H1 (cell line): ENCODE data around the gene PRUNE1. TPM values are rescaled to one million over a fixed set of nuclear protein-coding genes. Genes with fewer than 3 reads are reported as not detected.

Source experiments
- CREB1 ChIP-seq: IDR thresholded peaks from 2 replicates; pipeline ENCODE4 v1.6.1; 2012; ENCODE audit warnings: inconsistent platforms
- JUN ChIP-seq: IDR thresholded peaks from 2 replicates; pipeline ENCODE4 v1.6.1; 2011; ENCODE audit warnings: low read depth, mild to moderate bottlenecking, improper control_type of control experiment, low read length
- POLR2A ChIP-seq, 2 experiments: IDR thresholded peaks; 1 replicate in 1 of 2; 2 replicates in 1 of 2; pipeline ENCODE4 v1.6.1; 2011; ENCODE audit warnings: low read depth in 2 of 2, low read length in 2 of 2, mild to moderate bottlenecking in 2 of 2; ENCODE audit errors: control extremely low read depth in 1 of 2
- RNF2 ChIP-seq: fragments of 200-900, 300-1000 bp; sonication (generic); IDR thresholded peaks from 2 replicates; pipeline ENCODE4 v1.7.1; 2016; ENCODE audit warnings: borderline replicate concordance, low read depth, mild to moderate bottlenecking, antibody characterized with exemption, low read length; ENCODE audit not compliant: poor library complexity, severe bottlenecking; ENCODE audit errors: missing control alignments
- SIN3A ChIP-seq, 2 experiments: IDR thresholded peaks in 1 of 2; conservative IDR thresholded peaks in 1 of 2; 2 replicates each; pipeline ENCODE4 v1.6.1; 2011 to 2012; ENCODE audit warnings: low read length in 2 of 2, improper control_type of control experiment in 1 of 2, low read depth in 1 of 2, mild to moderate bottlenecking in 1 of 2
- SP1 ChIP-seq: IDR thresholded peaks from 2 replicates; pipeline ENCODE4 v1.6.1; 2011; ENCODE audit warnings: low read depth, low read length
- SRF ChIP-seq: IDR thresholded peaks from 2 replicates; pipeline ENCODE4 v1.6.1; 2011; ENCODE audit warnings: mild to moderate bottlenecking, low read depth, low read length, moderate library complexity
- SUZ12 ChIP-seq: fragments of 200-600 bp; sonication (generic); IDR thresholded peaks from 2 replicates; pipeline ENCODE4 v1.6.1; 2012; ENCODE audit warnings: mild to moderate bottlenecking, inconsistent platforms, low read length, moderate library complexity, mixed read lengths
- TCF12 ChIP-seq: IDR thresholded peaks from 2 replicates; pipeline ENCODE4 v1.6.1; 2011; ENCODE audit warnings: low read depth, mild to moderate bottlenecking, low read length
- polyA plus RNA-seq, 7 experiments: library from polyadenylated mRNA; depleted of rRNA in 3 of 7; stranded (reverse) in 5 of 7; unstranded in 2 of 7; fragments of >200 nt in 5 of 7; fragments of 200-250 nt in 2 of 7; gene quantifications; 1 replicate in 5 of 7; 2 replicates in 1 of 7; 4 replicates in 1 of 7; pipeline versions ENCODE4 v1.2.1 to v1.2.3, GENCODE V29; 2011 to 2013; ENCODE audit warnings: missing spikeins in 2 of 7, mixed read lengths in 2 of 7
- total RNA-seq: library from RNA; stranded (reverse); fragmentation: NEBNext Ultra II Directional; extraction: Animal tissue kit (Norgen Biotek cat#: 25700); gene quantifications from 2 replicates; pipeline ENCODE4 v1.2.1, GENCODE V29; 2021
- TF ChIP-seq, protein P1 (sequence below): fragments of 300-600 bp; sonication (generic); IDR thresholded peaks from 2 replicates; pipeline ENCODE4 v1.7.1; 2012; ENCODE audit warnings: low read length, moderate library complexity, mild to moderate bottlenecking, inconsistent platforms; ENCODE audit not compliant: insufficient replicate concordance

Gene PRUNE1
- total and polyA plus RNA-seq, 2 of the 8 experiments (the other 6 are each of a cell fraction or from before 2014, with no cell fraction given): 32.8 to 54.2 TPM

GRCh38 chr1:150973836-150974579, 34.2 kb upstream of the PRUNE1 start (continued):
- TF ChIP-seq RNF2: no peak
- TF ChIP-seq SIN3A (conservative IDR thresholded peaks at IDR 0.05 in 1 of 2, IDR thresholded peaks at IDR 0.05 in 1 of 2; ENCODE audit: low read depth in 1 of 2, low read length in 2 of 2): 0 out of 4 replicates have a peak, but pooled peaks of 1 of the 2 experiments have one; percentile 40
- TF ChIP-seq JUN: no peak
- no peak for TF ChIP-seq CREB1
- TF ChIP-seq, protein P1, sequence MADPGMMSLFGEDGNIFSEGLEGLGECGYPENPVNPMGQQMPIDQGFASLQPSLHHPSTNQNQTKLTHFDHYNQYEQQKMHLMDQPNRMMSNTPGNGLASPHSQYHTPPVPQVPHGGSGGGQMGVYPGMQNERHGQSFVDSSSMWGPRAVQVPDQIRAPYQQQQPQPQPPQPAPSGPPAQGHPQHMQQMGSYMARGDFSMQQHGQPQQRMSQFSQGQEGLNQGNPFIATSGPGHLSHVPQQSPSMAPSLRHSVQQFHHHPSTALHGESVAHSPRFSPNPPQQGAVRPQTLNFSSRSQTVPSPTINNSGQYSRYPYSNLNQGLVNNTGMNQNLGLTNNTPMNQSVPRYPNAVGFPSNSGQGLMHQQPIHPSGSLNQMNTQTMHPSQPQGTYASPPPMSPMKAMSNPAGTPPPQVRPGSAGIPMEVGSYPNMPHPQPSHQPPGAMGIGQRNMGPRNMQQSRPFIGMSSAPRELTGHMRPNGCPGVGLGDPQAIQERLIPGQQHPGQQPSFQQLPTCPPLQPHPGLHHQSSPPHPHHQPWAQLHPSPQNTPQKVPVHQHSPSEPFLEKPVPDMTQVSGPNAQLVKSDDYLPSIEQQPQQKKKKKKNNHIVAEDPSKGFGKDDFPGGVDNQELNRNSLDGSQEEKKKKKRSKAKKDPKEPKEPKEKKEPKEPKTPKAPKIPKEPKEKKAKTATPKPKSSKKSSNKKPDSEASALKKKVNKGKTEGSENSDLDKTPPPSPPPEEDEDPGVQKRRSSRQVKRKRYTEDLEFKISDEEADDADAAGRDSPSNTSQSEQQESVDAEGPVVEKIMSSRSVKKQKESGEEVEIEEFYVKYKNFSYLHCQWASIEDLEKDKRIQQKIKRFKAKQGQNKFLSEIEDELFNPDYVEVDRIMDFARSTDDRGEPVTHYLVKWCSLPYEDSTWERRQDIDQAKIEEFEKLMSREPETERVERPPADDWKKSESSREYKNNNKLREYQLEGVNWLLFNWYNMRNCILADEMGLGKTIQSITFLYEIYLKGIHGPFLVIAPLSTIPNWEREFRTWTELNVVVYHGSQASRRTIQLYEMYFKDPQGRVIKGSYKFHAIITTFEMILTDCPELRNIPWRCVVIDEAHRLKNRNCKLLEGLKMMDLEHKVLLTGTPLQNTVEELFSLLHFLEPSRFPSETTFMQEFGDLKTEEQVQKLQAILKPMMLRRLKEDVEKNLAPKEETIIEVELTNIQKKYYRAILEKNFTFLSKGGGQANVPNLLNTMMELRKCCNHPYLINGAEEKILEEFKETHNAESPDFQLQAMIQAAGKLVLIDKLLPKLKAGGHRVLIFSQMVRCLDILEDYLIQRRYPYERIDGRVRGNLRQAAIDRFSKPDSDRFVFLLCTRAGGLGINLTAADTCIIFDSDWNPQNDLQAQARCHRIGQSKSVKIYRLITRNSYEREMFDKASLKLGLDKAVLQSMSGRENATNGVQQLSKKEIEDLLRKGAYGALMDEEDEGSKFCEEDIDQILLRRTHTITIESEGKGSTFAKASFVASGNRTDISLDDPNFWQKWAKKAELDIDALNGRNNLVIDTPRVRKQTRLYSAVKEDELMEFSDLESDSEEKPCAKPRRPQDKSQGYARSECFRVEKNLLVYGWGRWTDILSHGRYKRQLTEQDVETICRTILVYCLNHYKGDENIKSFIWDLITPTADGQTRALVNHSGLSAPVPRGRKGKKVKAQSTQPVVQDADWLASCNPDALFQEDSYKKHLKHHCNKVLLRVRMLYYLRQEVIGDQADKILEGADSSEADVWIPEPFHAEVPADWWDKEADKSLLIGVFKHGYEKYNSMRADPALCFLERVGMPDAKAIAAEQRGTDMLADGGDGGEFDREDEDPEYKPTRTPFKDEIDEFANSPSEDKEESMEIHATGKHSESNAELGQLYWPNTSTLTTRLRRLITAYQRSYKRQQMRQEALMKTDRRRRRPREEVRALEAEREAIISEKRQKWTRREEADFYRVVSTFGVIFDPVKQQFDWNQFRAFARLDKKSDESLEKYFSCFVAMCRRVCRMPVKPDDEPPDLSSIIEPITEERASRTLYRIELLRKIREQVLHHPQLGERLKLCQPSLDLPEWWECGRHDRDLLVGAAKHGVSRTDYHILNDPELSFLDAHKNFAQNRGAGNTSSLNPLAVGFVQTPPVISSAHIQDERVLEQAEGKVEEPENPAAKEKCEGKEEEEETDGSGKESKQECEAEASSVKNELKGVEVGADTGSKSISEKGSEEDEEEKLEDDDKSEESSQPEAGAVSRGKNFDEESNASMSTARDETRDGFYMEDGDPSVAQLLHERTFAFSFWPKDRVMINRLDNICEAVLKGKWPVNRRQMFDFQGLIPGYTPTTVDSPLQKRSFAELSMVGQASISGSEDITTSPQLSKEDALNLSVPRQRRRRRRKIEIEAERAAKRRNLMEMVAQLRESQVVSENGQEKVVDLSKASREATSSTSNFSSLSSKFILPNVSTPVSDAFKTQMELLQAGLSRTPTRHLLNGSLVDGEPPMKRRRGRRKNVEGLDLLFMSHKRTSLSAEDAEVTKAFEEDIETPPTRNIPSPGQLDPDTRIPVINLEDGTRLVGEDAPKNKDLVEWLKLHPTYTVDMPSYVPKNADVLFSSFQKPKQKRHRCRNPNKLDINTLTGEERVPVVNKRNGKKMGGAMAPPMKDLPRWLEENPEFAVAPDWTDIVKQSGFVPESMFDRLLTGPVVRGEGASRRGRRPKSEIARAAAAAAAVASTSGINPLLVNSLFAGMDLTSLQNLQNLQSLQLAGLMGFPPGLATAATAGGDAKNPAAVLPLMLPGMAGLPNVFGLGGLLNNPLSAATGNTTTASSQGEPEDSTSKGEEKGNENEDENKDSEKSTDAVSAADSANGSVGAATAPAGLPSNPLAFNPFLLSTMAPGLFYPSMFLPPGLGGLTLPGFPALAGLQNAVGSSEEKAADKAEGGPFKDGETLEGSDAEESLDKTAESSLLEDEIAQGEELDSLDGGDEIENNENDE: no peak
- TF ChIP-seq SUZ12: no peak
- peak; percentile 14 to 25; a peak in 1 of 3 replicates for TF ChIP-seq POLR2A (IDR thresholded peaks at IDR 0.05; ENCODE audit: control extremely low read depth in 1 of 2, low read depth in 2 of 2, low read length in 2 of 2)
- TF ChIP-seq SRF: no peak
- TF ChIP-seq SP1: no peak
- no peak for TF ChIP-seq TCF12
